LoVo (cell line): ENCODE data around the gene DDOST.

Source experiments
- DNase-seq: peaks from one replicate; pipeline ENCODE4 v3.0.0-alpha.2; 2016; ENCODE audit warnings: low spot score

Gene DDOST

GRCh38 chr1:20661207-20662109 is at the start of gene DDOST:
Gene DDOST, minus strand, starts transcription at chr1:20661369. Its CDS starts 19 bp downstream, at chr1:20661350.
- peak; percentile 98 for DNase-seq

GRCh38 chr1:20710469-20711284 is 49.5 kb upstream of the DDOST start:
- no peak for DNase-seq

- DNase-seq, result no peak
Measured at GRCh38 chr1:20709868-20710267, 48.7 kb upstream of the DDOST start.

- no peak for DNase-seq
Measured at GRCh38 chr1:20708891-20709290, 47.7 kb upstream of the DDOST start.

GRCh38 chr1:20708057-20708456 is 46.9 kb upstream of the DDOST start:
- DNase-seq, result no peak

GRCh38 chr1:20706841-20707240 is 45.7 kb upstream of the DDOST start:
- DNase-seq, result no peak

- DNase-seq, result no peak
Measured at GRCh38 chr1:20705203-20705755, 44.1 kb upstream of the DDOST start.

- DNase-seq, result no peak
Measured at GRCh38 chr1:20704390-20705202, 43.4 kb upstream of the DDOST start.

- no peak for DNase-seq
Measured at GRCh38 chr1:20703124-20703756, 42.1 kb upstream of the DDOST start.

GRCh38 chr1:20702416-20702815 is 41.2 kb upstream of the DDOST start:
- DNase-seq, result no peak

GRCh38 chr1:20701847-20702246 is 40.7 kb upstream of the DDOST start:
- DNase-seq, result no peak

- no peak for DNase-seq
Measured at GRCh38 chr1:20701446-20701845, 40.3 kb upstream of the DDOST start.

- no peak for DNase-seq
Measured at GRCh38 chr1:20700636-20701215, 39.6 kb upstream of the DDOST start.

GRCh38 chr1:20699558-20699957 is 38.4 kb upstream of the DDOST start:
- DNase-seq, result no peak

GRCh38 chr1:20698195-20698910 is 37.2 kb upstream of the DDOST start:
- peak; percentile 51 for DNase-seq

GRCh38 chr1:20697563-20697962 is 36.4 kb upstream of the DDOST start:
- no peak for DNase-seq

- peak; percentile 89 for DNase-seq
Measured at GRCh38 chr1:20696397-20697333, 35.5 kb upstream of the DDOST start.

GRCh38 chr1:20695515-20695914 is 34.3 kb upstream of the DDOST start:
- DNase-seq, result no peak

GRCh38 chr1:20693623-20694022 is 32.5 kb upstream of the DDOST start:
- no peak for DNase-seq
